H1 (cell line): ENCODE data around the gene NXPH4. TPM values are rescaled to one million over a fixed set of nuclear protein-coding genes. Genes with fewer than 3 reads are reported as not detected.

Source experiments
- ASH2L ChIP-seq: fragments of 200-600, 300-600 bp; sonication (generic); IDR thresholded peaks from one replicate; pipeline ENCODE4 v1.7.1; 2017; ENCODE audit warnings: low read length
- GABPA ChIP-seq: IDR thresholded peaks from 2 replicates; pipeline ENCODE4 v1.6.1; 2011; ENCODE audit warnings: mild to moderate bottlenecking, low read length, moderate library complexity, borderline replicate concordance; ENCODE audit not compliant: insufficient read depth
- HDAC6 ChIP-seq: IDR thresholded peaks from one replicate; pipeline ENCODE4 v1.7.1; 2012; ENCODE audit warnings: low read depth, mild to moderate bottlenecking, inconsistent platforms, low read length, moderate library complexity
- PHF8 ChIP-seq: fragments of 200-600 bp; sonication (generic); conservative IDR thresholded peaks from 2 replicates; pipeline ENCODE4 v1.7.1; 2012; ENCODE audit warnings: low read depth, mild to moderate bottlenecking, inconsistent platforms, low read length, moderate library complexity
- SIX5 ChIP-seq: IDR thresholded peaks from 2 replicates; pipeline ENCODE4 v1.6.1; 2011; ENCODE audit warnings: mild to moderate bottlenecking, low read depth, low read length
- polyA plus RNA-seq, 7 experiments: library from polyadenylated mRNA; depleted of rRNA in 3 of 7; stranded (reverse) in 5 of 7; unstranded in 2 of 7; fragments of >200 nt in 5 of 7; fragments of 200-250 nt in 2 of 7; gene quantifications; 1 replicate in 5 of 7; 2 replicates in 1 of 7; 4 replicates in 1 of 7; pipeline versions ENCODE4 v1.2.1 to v1.2.3, GENCODE V29; 2011 to 2013; ENCODE audit warnings: missing spikeins in 2 of 7, mixed read lengths in 2 of 7
- total RNA-seq: library from RNA; stranded (reverse); fragmentation: NEBNext Ultra II Directional; extraction: Animal tissue kit (Norgen Biotek cat#: 25700); gene quantifications from 2 replicates; pipeline ENCODE4 v1.2.1, GENCODE V29; 2021
- TF ChIP-seq, protein P1 (sequence below), 3 experiments: IDR thresholded peaks; 1 replicate in 2 of 3; 2 replicates in 1 of 3; pipeline versions ENCODE4 v1.5.1 to v1.6.1; 2011; ENCODE audit warnings: low read length in 3 of 3, mild to moderate bottlenecking in 3 of 3, inconsistent platforms in 2 of 3, low read depth in 1 of 3, moderate library complexity in 1 of 3; ENCODE audit not compliant: insufficient read depth in 1 of 3; ENCODE audit errors: control extremely low read depth in 1 of 3

The NXPH4 gene
- total and polyA plus RNA-seq, 2 of the 8 experiments (the other 6 are each of a cell fraction or from before 2014, with no cell fraction given): 0.92 to 1.7 TPM

DNA sequence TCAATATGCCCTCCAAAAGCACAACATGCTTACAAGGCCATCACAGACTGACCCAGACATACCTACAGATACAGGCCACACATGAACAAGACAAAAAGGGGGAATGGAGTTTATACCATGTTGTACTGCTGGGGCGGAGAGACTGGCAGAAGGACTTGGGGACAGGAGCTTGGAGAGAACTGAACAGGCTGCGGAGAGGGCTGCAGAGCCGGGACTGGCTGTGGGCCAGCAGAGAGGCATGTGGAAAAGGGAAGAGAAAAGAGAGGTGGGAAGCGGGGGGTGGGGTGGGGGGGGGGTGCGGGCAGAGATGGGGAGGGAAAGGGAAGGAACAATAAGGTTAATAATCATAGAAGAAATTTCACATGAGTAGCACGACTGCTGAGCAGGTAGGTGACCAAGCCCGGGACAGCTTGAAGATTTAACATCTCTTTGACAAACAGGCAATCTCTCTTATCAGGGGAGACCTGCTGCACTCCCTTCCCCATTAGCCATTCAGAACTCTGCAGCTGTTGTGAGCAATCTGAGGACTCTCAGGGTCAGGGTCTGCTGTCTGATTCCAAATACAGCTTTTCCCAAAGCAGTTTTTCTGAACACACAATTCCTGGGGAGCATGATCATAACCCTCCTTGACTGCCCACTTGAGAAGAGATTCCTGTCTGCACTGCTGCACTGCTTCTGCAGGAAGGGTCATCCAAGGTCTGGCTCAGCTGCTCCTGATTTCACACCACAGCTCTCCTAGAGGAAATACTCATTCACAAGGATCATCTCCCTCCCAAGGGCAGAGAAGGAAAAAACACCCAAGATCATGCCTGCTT is 56.0 kb downstream of the NXPH4 start (continued):
- TF ChIP-seq, protein P1, sequence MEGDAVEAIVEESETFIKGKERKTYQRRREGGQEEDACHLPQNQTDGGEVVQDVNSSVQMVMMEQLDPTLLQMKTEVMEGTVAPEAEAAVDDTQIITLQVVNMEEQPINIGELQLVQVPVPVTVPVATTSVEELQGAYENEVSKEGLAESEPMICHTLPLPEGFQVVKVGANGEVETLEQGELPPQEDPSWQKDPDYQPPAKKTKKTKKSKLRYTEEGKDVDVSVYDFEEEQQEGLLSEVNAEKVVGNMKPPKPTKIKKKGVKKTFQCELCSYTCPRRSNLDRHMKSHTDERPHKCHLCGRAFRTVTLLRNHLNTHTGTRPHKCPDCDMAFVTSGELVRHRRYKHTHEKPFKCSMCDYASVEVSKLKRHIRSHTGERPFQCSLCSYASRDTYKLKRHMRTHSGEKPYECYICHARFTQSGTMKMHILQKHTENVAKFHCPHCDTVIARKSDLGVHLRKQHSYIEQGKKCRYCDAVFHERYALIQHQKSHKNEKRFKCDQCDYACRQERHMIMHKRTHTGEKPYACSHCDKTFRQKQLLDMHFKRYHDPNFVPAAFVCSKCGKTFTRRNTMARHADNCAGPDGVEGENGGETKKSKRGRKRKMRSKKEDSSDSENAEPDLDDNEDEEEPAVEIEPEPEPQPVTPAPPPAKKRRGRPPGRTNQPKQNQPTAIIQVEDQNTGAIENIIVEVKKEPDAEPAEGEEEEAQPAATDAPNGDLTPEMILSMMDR (IDR thresholded peaks at IDR 0.05; ENCODE audit: control extremely low read depth in 1 of 3, insufficient read depth in 1 of 3, low read depth in 1 of 3, low read length in 3 of 3): no peak
- no peak for TF ChIP-seq SIX5
- TF ChIP-seq GABPA: no peak
- no peak for TF ChIP-seq HDAC6
- TF ChIP-seq ASH2L: no peak
- no peak for TF ChIP-seq PHF8
